ENCODE data around the gene EHMT1. TPM values are rescaled to one million over a fixed set of nuclear protein-coding genes. Genes with fewer than 3 reads are reported as not detected.
A peak's percentile ranks its signal among the peaks of the same experiment; 100 is the strongest.

Gene EHMT1
- total and polyA plus RNA-seq, 4 experiments from 2014 or later = 6.7 to 118 (median 67.5) TPM

DNA sequence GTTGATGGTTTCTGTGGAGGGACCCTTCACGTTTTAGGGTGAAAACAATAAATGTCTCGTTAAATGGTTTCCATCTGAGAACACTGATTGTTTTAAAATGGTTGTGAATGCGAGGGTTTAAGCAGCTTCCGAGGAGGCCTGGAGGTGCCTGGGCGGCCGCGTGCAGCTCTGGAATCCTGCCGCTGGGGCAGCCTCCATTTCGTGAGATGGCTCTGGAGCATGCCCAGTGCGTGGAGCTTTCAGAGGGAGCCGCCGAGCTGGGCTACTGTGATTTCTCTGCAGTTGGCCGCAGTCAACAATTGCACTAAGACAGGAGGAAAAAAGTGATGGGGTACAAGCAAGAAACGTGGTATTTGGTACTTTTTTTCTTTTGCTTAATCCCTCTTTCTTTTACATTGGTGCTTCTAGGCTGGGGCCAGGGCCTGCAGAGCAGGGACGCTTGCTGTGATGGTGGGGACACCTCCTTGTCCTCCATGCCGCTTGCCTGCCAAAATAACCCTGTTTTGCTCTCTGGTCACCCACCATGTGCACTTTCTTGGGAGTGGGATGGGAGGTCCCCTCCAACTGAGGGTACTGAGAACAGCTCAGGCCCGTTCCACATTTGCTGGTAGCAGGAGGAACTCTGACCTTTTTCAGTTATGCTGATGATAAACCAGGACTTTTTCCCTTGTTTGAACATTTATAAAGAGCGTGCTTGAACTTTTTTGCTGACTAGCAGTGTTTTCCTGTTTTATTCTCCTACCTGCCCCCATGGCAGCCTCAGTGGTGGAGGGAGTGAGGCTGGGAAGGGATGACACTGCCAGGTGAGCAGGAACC, 47.1 kb downstream of the EHMT1 start:
- no peak overlapping the region for H3K4me3 ChIP-seq (ENCODE audit: low read length in 2 of 2)
- POLR2A ChIA-PET (ENCODE audit: partially characterized antibody) = interaction anchor here (1.0 to 1.1 kb wide), 2 partner anchors 19 to 28 kb away, joined by 3 read pairs; no protein-coding TSS in a partner anchor

DNA sequence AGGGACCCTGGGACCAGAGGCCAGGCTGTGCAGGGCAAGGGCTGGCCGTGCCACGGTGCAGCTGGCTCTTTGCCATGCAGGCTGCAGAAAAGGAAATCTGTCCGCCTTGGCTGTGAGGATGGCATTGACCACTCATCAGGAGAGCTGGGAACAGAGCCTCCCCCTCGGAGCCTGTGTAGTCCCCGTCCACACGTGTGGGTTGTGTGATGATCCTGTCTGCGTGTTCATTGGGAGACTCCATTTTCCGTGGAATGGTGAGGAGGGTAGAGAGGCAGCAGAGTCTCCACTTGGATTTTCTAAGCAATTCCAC, 47.7 kb downstream of the EHMT1 start:
- H3K9me3 Mint-ChIP-seq = no peaks in the 10 kb centered on the region
- ChIA-PET POLR2A (ENCODE audit: partially characterized antibody) (no interaction called here), CTCF (ENCODE audit: partially characterized antibody) (interaction anchor here (1.0 kb wide), 1 partner anchor 8 kb away, joined by 3 read pairs; no protein-coding TSS in a partner anchor)
- H3K4me1 Mint-ChIP-seq = peaks cover 27 to 68% (median 41%) of the 10 kb centered on the region in 4 donors
- peaks cover 33 to 35% of the 10 kb centered on the region in 2 donors for H3K36me3 Mint-ChIP-seq
- Histone ChIP-seq H3K9me3 (ENCODE audit: control insufficient read depth in 1 of 2, low read length in 2 of 2) (no peaks in the 10 kb centered on the region), H3K27me3 (ENCODE audit: insufficient read depth, low read length) (no peaks in the 10 kb centered on the region), H3K36me3 (ENCODE audit: insufficient read depth, low read length) (peaks cover 4% of the 10 kb centered on the region), H3K4me1 (ENCODE audit: insufficient read depth, low read length) (peaks cover 17% of the 10 kb centered on the region), H3K27ac (ENCODE audit: low read depth, low read length) (no peak overlapping the region), H3K4me3 (ENCODE audit: low read length in 2 of 2) (no peak overlapping the region)
- no peak overlapping the region for H3K4me3 Mint-ChIP-seq
- DNase-seq = no peak
- intact Hi-C loops (cut with micrococcal nuclease) = no loop called here
- H3K27me3 Mint-ChIP-seq = no peaks in the 10 kb centered on the region
- peak overlapping the region in 1 of 7 donors; percentile 17 for H3K27ac Mint-ChIP-seq

More for the DNA sequence above, 47.1 kb downstream of the EHMT1 start:
- H3K27ac Mint-ChIP-seq = no peak overlapping the region
- H3K9me3 Mint-ChIP-seq = no peaks in the 10 kb centered on the region
- peaks cover 17% of the 10 kb centered on the region for H3K4me1 ChIP-seq (ENCODE audit: insufficient read depth, low read length)
- peaks cover 33 to 35% of the 10 kb centered on the region in 2 donors for H3K36me3 Mint-ChIP-seq
- DNase-seq = no peak
- no peaks in the 10 kb centered on the region for H3K9me3 ChIP-seq (ENCODE audit: control insufficient read depth in 1 of 2, low read length in 2 of 2)
- H3K27ac ChIP-seq (ENCODE audit: low read depth, low read length) = no peak overlapping the region
- no peak overlapping the region for H3K4me3 Mint-ChIP-seq
- no peaks in the 10 kb centered on the region for H3K27me3 Mint-ChIP-seq
- H3K4me1 Mint-ChIP-seq = peaks cover 27 to 66% (median 40%) of the 10 kb centered on the region in 4 donors
- CTCF ChIA-PET (ENCODE audit: partially characterized antibody) = no interaction called here
- no peaks in the 10 kb centered on the region for H3K27me3 ChIP-seq (ENCODE audit: insufficient read depth, low read length)
- intact Hi-C loops (cut with micrococcal nuclease) = no loop called here
- H3K36me3 ChIP-seq (ENCODE audit: insufficient read depth, low read length) = peaks cover 4% of the 10 kb centered on the region

DNA sequence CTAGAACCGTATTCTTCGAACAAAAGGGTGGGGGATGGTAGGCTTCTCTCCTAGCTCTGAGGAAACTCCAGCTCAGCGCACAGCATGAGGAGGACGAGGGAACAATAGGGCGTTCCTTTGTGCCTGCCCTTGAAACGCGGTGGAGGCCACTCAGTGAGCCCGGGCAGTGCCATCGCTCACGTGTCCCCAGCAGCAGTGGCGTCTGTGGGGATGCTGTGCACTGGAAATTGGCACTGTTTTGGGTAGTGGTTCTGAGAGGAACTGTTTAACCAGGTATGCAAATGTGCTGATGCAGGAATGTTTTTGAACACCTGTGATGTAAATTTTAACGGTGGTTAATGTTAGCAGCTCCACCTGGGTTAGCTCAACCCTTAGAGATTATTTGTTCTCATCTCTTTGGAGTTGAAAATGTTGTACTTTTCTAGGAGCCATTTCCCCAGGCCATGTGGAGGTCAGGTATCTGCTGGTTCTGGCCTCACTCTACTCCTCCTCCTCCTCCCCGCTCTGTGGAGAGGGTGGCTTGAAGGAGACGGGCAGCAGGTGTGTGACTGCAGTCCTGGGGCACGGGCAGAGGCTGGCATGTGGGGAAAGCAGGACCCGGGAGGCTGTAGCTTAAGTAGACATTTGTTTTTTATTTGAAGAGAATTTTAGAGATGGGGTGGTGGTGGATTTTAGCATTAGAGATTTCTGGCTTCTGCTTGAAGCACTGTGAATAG, 48.3 kb downstream of the EHMT1 start:
- Mint-ChIP-seq H3K9me3 (no peaks in the 10 kb centered on the region), H3K4me1 (peaks cover 27 to 71% (median 44%) of the 10 kb centered on the region in 4 donors), H3K27ac (peak overlapping the region; percentile 30 to 91 (median 79)), H3K4me3 (no peak overlapping the region), H3K36me3 (peaks cover 33 to 35% of the 10 kb centered on the region in 2 donors), H3K27me3 (no peaks in the 10 kb centered on the region)
- peaks cover 4% of the 10 kb centered on the region for H3K36me3 ChIP-seq (ENCODE audit: insufficient read depth, low read length)
- no peak overlapping the region for H3K4me3 ChIP-seq (ENCODE audit: low read length in 2 of 2)
- intact Hi-C loops (cut with micrococcal nuclease) = no loop called here
- CTCF ChIA-PET (ENCODE audit: partially characterized antibody) = interaction anchor here (1.0 kb wide), 1 partner anchor 9 kb away, joined by 3 read pairs; no protein-coding TSS in a partner anchor
- H3K9me3 ChIP-seq (ENCODE audit: control insufficient read depth in 1 of 2, low read length in 2 of 2) = no peaks in the 10 kb centered on the region
- no peaks in the 10 kb centered on the region for H3K27me3 ChIP-seq (ENCODE audit: insufficient read depth, low read length)
- no peak for DNase-seq
- peaks cover 17% of the 10 kb centered on the region for H3K4me1 ChIP-seq (ENCODE audit: insufficient read depth, low read length)
- POLR2A ChIA-PET (ENCODE audit: partially characterized antibody) = no interaction called here
- H3K27ac ChIP-seq (ENCODE audit: low read depth, low read length) = no peak overlapping the region

DNA sequence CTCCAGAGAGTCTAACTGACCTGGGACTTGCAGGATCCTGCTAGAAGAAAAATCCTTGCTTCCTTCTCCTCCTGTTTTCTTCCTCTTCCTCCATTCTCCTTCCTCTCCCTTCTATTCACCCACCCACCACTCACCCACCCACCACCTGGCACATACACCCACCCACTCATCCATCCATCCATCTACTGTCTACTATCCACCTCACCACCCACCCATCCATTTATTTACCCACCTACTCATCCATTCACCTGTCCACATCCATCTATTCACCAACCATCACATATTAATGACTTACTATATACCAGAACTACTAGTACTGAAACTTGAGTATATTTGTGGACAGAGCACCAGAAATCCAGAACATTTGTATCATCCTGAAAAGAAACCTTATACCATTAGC, 49.4 kb downstream of the EHMT1 start:
- H3K27ac Mint-ChIP-seq = peak overlapping the region in 5 of 7 donors; percentile 38 to 91 (median 78)
- no peaks in the 10 kb centered on the region for H3K9me3 Mint-ChIP-seq
- no peak overlapping the region for H3K27ac ChIP-seq (ENCODE audit: low read depth, low read length)
- peaks cover 4% of the 10 kb centered on the region for H3K36me3 ChIP-seq (ENCODE audit: insufficient read depth, low read length)
- CTCF ChIA-PET (ENCODE audit: partially characterized antibody) = no interaction called here
- H3K27me3 Mint-ChIP-seq = no peaks in the 10 kb centered on the region
- H3K4me3 ChIP-seq (ENCODE audit: low read length in 2 of 2) = no peak overlapping the region
- H3K4me1 ChIP-seq (ENCODE audit: insufficient read depth, low read length) = peaks cover 26% of the 10 kb centered on the region
- no peaks in the 10 kb centered on the region for H3K9me3 ChIP-seq (ENCODE audit: control insufficient read depth in 1 of 2, low read length in 2 of 2)
- DNase-seq = no peak
- POLR2A ChIA-PET (ENCODE audit: partially characterized antibody) = no interaction called here
- H3K4me1 Mint-ChIP-seq = peaks cover 31 to 78% (median 52%) of the 10 kb centered on the region in 4 donors
- peaks cover 33 to 37% of the 10 kb centered on the region in 2 donors for H3K36me3 Mint-ChIP-seq
- no peaks in the 10 kb centered on the region for H3K27me3 ChIP-seq (ENCODE audit: insufficient read depth, low read length)
- H3K4me3 Mint-ChIP-seq = no peak overlapping the region
- intact Hi-C loops (cut with micrococcal nuclease) = no loop called here

DNA sequence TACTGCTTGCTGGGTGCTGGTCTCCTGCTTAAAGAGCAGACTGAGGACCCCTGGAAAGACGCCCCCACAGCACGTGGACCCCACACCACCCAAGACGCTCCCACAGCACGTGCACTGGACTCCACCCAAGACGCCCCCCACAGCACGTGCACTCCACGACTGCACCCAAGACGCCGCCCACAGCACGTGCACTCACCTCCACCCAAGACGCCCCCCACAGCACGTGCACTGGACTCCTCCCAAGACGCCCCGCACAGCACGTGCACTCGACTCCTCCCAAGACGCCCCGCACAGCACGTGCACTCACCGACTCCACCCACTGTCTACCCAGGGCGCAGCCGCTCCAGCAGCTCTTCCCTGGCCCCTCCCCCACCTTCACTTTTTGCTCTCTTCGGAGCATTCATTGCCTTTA, 50.5 kb downstream of the EHMT1 start:
- peaks cover 34% of the 10 kb centered on the region for H3K4me1 ChIP-seq (ENCODE audit: insufficient read depth, low read length)
- H3K36me3 Mint-ChIP-seq = peaks cover 33 to 35% of the 10 kb centered on the region in 2 donors
- H3K27me3 ChIP-seq (ENCODE audit: insufficient read depth, low read length) = no peaks in the 10 kb centered on the region

DNA sequence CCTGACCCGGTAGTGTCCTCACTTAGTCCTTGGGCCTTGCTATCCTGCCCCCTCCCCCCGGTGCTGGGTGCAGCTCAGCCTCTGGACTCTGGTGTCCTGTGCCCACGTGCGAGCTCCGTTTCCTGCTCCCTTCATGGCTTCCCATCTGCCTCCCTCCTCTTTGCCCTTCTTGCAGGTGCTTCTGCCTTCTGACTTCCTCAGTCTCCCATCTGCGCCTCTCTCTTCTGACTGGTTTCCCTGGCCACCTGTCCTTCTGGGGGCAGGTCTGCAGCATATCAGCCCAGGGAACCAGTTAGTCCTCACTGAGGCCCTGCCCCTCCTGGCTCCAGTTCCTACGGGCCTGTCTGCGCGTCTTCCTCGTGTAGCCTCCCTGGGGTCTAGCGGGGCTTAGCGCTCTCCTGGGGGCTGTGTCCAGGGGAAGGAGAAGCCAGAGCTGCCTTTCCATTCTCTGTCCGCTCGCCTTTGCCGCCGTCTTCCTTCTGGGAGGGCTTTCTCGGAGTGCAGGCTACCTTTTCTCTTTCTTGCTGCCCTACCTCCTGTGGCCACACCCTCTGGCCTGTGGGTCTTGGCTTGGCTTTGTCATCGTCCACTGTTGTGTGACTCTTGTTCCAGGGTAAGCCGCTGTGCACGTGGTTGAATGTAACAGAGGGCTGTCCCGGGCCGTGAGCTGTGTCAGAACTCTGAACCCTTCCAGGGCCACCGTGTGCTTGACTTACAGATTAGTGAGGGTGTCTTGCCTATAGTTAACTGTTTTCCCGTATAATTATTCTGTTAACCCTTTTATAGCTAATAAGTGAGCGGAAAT, 51.8 kb downstream of the EHMT1 start:
- H3K4me1 Mint-ChIP-seq = peaks cover 32 to 87% (median 59%) of the 10 kb centered on the region in 4 donors
- Histone ChIP-seq H3K27ac (ENCODE audit: low read depth, low read length) (no peak overlapping the region), H3K27me3 (ENCODE audit: insufficient read depth, low read length) (no peaks in the 10 kb centered on the region), H3K4me1 (ENCODE audit: insufficient read depth, low read length) (peaks cover 34% of the 10 kb centered on the region), H3K4me3 (ENCODE audit: low read length in 2 of 2) (no peak overlapping the region), H3K36me3 (ENCODE audit: insufficient read depth, low read length) (peaks cover under 1% of the 10 kb centered on the region), H3K9me3 (ENCODE audit: control insufficient read depth in 1 of 2, low read length in 2 of 2) (no peaks in the 10 kb centered on the region)
- no peaks in the 10 kb centered on the region for H3K27me3 Mint-ChIP-seq
- CTCF ChIA-PET (ENCODE audit: partially characterized antibody) = interaction anchor here (0.6 to 1.5 kb wide), 4 partner anchors 9 to 461 kb away, joined by 3 read pairs; no protein-coding TSS in a partner anchor
- POLR2A ChIA-PET (ENCODE audit: partially characterized antibody) = no interaction called here
- DNase-seq = no peak
- no peak overlapping the region for H3K4me3 Mint-ChIP-seq
- no peaks in the 10 kb centered on the region for H3K9me3 Mint-ChIP-seq
- intact Hi-C loops (cut with micrococcal nuclease) = loop anchor here (10.0 kb wide), 3 partner anchors 104 to 474 kb away; no protein-coding TSS in a partner anchor
- H3K36me3 Mint-ChIP-seq = peaks cover 32% of the 10 kb centered on the region in 2 donors
- H3K27ac Mint-ChIP-seq = peak overlapping the region in 4 of 7 donors; percentile 2 to 87 (median 78)

More for the DNA sequence above, 50.5 kb downstream of the EHMT1 start:
- POLR2A ChIA-PET (ENCODE audit: partially characterized antibody) = interaction anchor here (0.6 kb wide), 1 partner anchor 89 kb away, joined by 3 read pairs; no protein-coding TSS in a partner anchor
- no peak overlapping the region for H3K27ac ChIP-seq (ENCODE audit: low read depth, low read length)
- CTCF ChIA-PET (ENCODE audit: partially characterized antibody) = no interaction called here
- Mint-ChIP-seq H3K9me3 (no peaks in the 10 kb centered on the region), H3K4me3 (peak overlapping the region in 1 of 8 donors; percentile 30), H3K27me3 (no peaks in the 10 kb centered on the region), H3K27ac (peak overlapping the region in 3 of 7 donors; percentile 17 to 30 (median 25)), H3K4me1 (peaks cover 30 to 85% (median 56%) of the 10 kb centered on the region in 4 donors)
- H3K36me3 ChIP-seq (ENCODE audit: insufficient read depth, low read length) = peaks cover 4% of the 10 kb centered on the region
- DNase-seq = peak in 1 of 5 donors; percentile 33
- intact Hi-C loops (cut with micrococcal nuclease) = no loop called here
- no peaks in the 10 kb centered on the region for H3K9me3 ChIP-seq (ENCODE audit: control insufficient read depth in 1 of 2, low read length in 2 of 2)
- no peak overlapping the region for H3K4me3 ChIP-seq (ENCODE audit: low read length in 2 of 2)

Data from CD4-positive, alpha-beta memory T cell (primary cell).